ENCODE measurements around the gene CDCP1.

Gene CDCP1

GRCh38 chr3:45145681-45146614 is at the start of gene CDCP1:
CDCP1 (minus strand) TSS chr3:45146378; CDS start chr3:45146287, 91 bp downstream.
- DNase-seq (ENCODE audit: low read depth in 2 of 2), result no peak

- DNase-seq (ENCODE audit: low read depth in 2 of 2), result no peak
Observed at GRCh38 chr3:45194791-45195190, 48.6 kb upstream of the CDCP1 start.

GRCh38 chr3:45191924-45192417 is 45.8 kb upstream of the CDCP1 start:
- DNase-seq (ENCODE audit: low read depth in 2 of 2), result no peak

- DNase-seq (ENCODE audit: low read depth in 2 of 2), result no peak
Observed at GRCh38 chr3:45191424-45191823, 45.2 kb upstream of the CDCP1 start.

- DNase-seq (ENCODE audit: low read depth in 2 of 2), result no peak
Observed at GRCh38 chr3:45188719-45189659, 42.8 kb upstream of the CDCP1 start.

GRCh38 chr3:45187694-45188141 is 41.5 kb upstream of the CDCP1 start:
- DNase-seq (ENCODE audit: low read depth in 2 of 2), result no peak

- no peak for DNase-seq (ENCODE audit: low read depth in 2 of 2)
Observed at GRCh38 chr3:45186871-45187270, 40.7 kb upstream of the CDCP1 start.

GRCh38 chr3:45185461-45185860 is 39.3 kb upstream of the CDCP1 start:
- DNase-seq (ENCODE audit: low read depth in 2 of 2), result no peak

GRCh38 chr3:45185052-45185451 is 38.9 kb upstream of the CDCP1 start:
- DNase-seq (ENCODE audit: low read depth in 2 of 2), result no peak

- DNase-seq (ENCODE audit: low read depth in 2 of 2), result no peak
Observed at GRCh38 chr3:45183872-45184262, 37.7 kb upstream of the CDCP1 start.

- no peak for DNase-seq (ENCODE audit: low read depth in 2 of 2)
Observed at GRCh38 chr3:45182915-45183871, 37.0 kb upstream of the CDCP1 start.

- no peak for DNase-seq (ENCODE audit: low read depth in 2 of 2)
Observed at GRCh38 chr3:45181496-45181895, 35.3 kb upstream of the CDCP1 start.

GRCh38 chr3:45180899-45181298 is 34.7 kb upstream of the CDCP1 start:
- DNase-seq (ENCODE audit: low read depth in 2 of 2), result no peak

- no peak for DNase-seq (ENCODE audit: low read depth in 2 of 2)
Observed at GRCh38 chr3:45180051-45180450, 33.9 kb upstream of the CDCP1 start.

GRCh38 chr3:45179163-45179562 is 33.0 kb upstream of the CDCP1 start:
- no peak for DNase-seq (ENCODE audit: low read depth in 2 of 2)

- DNase-seq (ENCODE audit: low read depth in 2 of 2), result no peak
Observed at GRCh38 chr3:45178183-45179023, 32.2 kb upstream of the CDCP1 start.

- no peak for DNase-seq (ENCODE audit: low read depth in 2 of 2)
Observed at GRCh38 chr3:45176912-45177311, 30.7 kb upstream of the CDCP1 start.

- DNase-seq (ENCODE audit: low read depth in 2 of 2), result no peak
Observed at GRCh38 chr3:45174234-45174633, 28.1 kb upstream of the CDCP1 start.

GRCh38 chr3:45173776-45174175 is 27.6 kb upstream of the CDCP1 start:
- no peak for DNase-seq (ENCODE audit: low read depth in 2 of 2)

- no peak for DNase-seq (ENCODE audit: low read depth in 2 of 2)
Observed at GRCh38 chr3:45171283-45171682, 25.1 kb upstream of the CDCP1 start.
